HS-5 (cell line): ENCODE data around the gene CDC34.

Experiments
- DNase-seq: peaks from one replicate; pipeline ENCODE4 v3.0.0-alpha.2; 2012; ENCODE audit warnings: low read depth

CDC34 gene

GRCh38 chr19:542173-542866, 10.8 kb downstream of the CDC34 start:
- no peak for DNase-seq

- DNase-seq, result no peak
Measured at GRCh38 chr19:543910-544608, 12.5 kb downstream of the CDC34 start, which contains the start of gene GZMM. Gene GZMM, plus strand, starts transcription at chr19:544053. Its CDS starts 19 bp downstream, at chr19:544072.

GRCh38 chr19:547117-547516, 15.6 kb downstream of the CDC34 start:
- no peak for DNase-seq

GRCh38 chr19:547836-548720, 16.5 kb downstream of the CDC34 start:
- no peak for DNase-seq

- DNase-seq, result no peak
Measured at GRCh38 chr19:548886-549830, 17.6 kb downstream of the CDC34 start.

GRCh38 chr19:554817-555216, 23.3 kb downstream of the CDC34 start:
- no peak for DNase-seq

- DNase-seq, result no peak
Measured at GRCh38 chr19:555474-555808, 23.9 kb downstream of the CDC34 start.

- no peak for DNase-seq
Measured at GRCh38 chr19:556611-557382, 25.2 kb downstream of the CDC34 start.

GRCh38 chr19:558770-559439, 27.3 kb downstream of the CDC34 start:
- DNase-seq, result no peak

- DNase-seq, result no peak
Measured at GRCh38 chr19:560121-560520, 28.6 kb downstream of the CDC34 start.

- DNase-seq, result no peak
Measured at GRCh38 chr19:566403-566802, 34.8 kb downstream of the CDC34 start.

GRCh38 chr19:566844-567243, 35.3 kb downstream of the CDC34 start:
- no peak for DNase-seq

GRCh38 chr19:567296-567900, 35.8 kb downstream of the CDC34 start:
- no peak for DNase-seq

- DNase-seq, result no peak
Measured at GRCh38 chr19:570251-570686, 38.7 kb downstream of the CDC34 start.

- no peak for DNase-seq
Measured at GRCh38 chr19:570937-571565, 39.5 kb downstream of the CDC34 start.

- DNase-seq, result no peak
Measured at GRCh38 chr19:571566-571974, 40.0 kb downstream of the CDC34 start.

GRCh38 chr19:572140-572742, 40.7 kb downstream of the CDC34 start, which contains the start of gene BSG:
Gene BSG, plus strand, starts transcription at chr19:572596. Its CDS starts 39 bp downstream, at chr19:572635.
- peak; percentile 66 for DNase-seq

- DNase-seq, result no peak
Measured at GRCh38 chr19:572743-573518, 41.4 kb downstream of the CDC34 start.
